Measurements from ENCODE around the gene ELFN1. TPM values are rescaled to one million over a fixed set of nuclear protein-coding genes. Genes with fewer than 3 reads are reported as not detected.

Gene ELFN1
- polyA plus RNA-seq, 1 donor (not counting 4 experiments of a cell fraction or from before 2014, with no cell fraction given), result 0.03 TPM

- no peaks in the 10 kb centered on the region for H3K36me3 ChIP-seq (ENCODE audit: control insufficient read depth in 2 of 2, extremely low read depth in 1 of 2, insufficient read depth in 2 of 2, low read length in 2 of 2)
- H3K79me2 ChIP-seq (ENCODE audit: control insufficient read depth, insufficient read depth, low read length), result no peaks in the 10 kb centered on the region
- dilution Hi-C loops (cut with MboI; ENCODE audit: extremely low pct_ligation_motif_present, low sequenced_read_pairs), result no loop called here
- no peak overlapping the region for H3K9ac ChIP-seq (ENCODE audit: control insufficient read depth, extremely low read depth, insufficient read depth, low read length)
- no peaks in the 10 kb centered on the region for H4K20me1 ChIP-seq (ENCODE audit: control insufficient read depth, extremely low read depth, insufficient read depth, low read length)
- H3K27ac ChIP-seq (ENCODE audit: control insufficient read depth, insufficient read depth, low read length), result no peak overlapping the region
- no peak overlapping the region for H3K4me3 ChIP-seq (ENCODE audit: control insufficient read depth in 2 of 3, extremely low read depth in 1 of 3, insufficient read depth in 2 of 3, low read depth in 1 of 3, low read length in 3 of 3)
- FAIRE-seq (no peak), DNase-seq (ENCODE audit: low read depth, low spot score) (no peak)
- TF ChIP-seq CTCF (optimal IDR thresholded peaks at IDR 0.05 in 1 of 3, IDR thresholded peaks at IDR 0.05 in 1 of 3, conservative IDR thresholded peaks at IDR 0.05 in 1 of 3; ENCODE audit: extremely low read depth in 1 of 3, insufficient read depth in 2 of 3, low read length in 3 of 3) (no peak), EZH2 (IDR thresholded peaks at IDR 0.05; ENCODE audit: low read length) (no peak)
- H2AFZ ChIP-seq (ENCODE audit: control insufficient read depth, low read length), result no peak overlapping the region
- H3K4me1 ChIP-seq (ENCODE audit: control insufficient read depth, extremely low read depth, insufficient read depth, low read length), result no peaks in the 10 kb centered on the region
- no peaks in the 10 kb centered on the region for H3K9me1 ChIP-seq (ENCODE audit: control insufficient read depth, extremely low read depth, insufficient read depth, low read length)
- peaks cover 10% of the 10 kb centered on the region for H3K27me3 ChIP-seq (ENCODE audit: control insufficient read depth, extremely low read depth, insufficient read depth, low read length)
- no peaks in the 10 kb centered on the region for H3K9me3 ChIP-seq (ENCODE audit: control insufficient read depth, low read depth, low read length)
- H3K4me2 ChIP-seq (ENCODE audit: control insufficient read depth, extremely low read depth, insufficient read depth, low read depth, low read length), result no peak overlapping the region
Observed at GRCh38 chr7:1679966-1680730, 10.1 kb downstream of the ELFN1 start.

- H3K27me3 ChIP-seq (ENCODE audit: control insufficient read depth, extremely low read depth, insufficient read depth, low read length), result peaks cover 3% of the 10 kb centered on the region
- no peaks in the 10 kb centered on the region for H3K79me2 ChIP-seq (ENCODE audit: control insufficient read depth, insufficient read depth, low read length)
- no peak overlapping the region for H3K27ac ChIP-seq (ENCODE audit: control insufficient read depth, insufficient read depth, low read length)
- no peak overlapping the region for H3K4me3 ChIP-seq (ENCODE audit: control insufficient read depth in 2 of 3, extremely low read depth in 1 of 3, insufficient read depth in 2 of 3, low read depth in 1 of 3, low read length in 3 of 3)
- no peaks in the 10 kb centered on the region for H3K9me3 ChIP-seq (ENCODE audit: control insufficient read depth, low read depth, low read length)
- DNase-seq (ENCODE audit: low read depth, low spot score), result no peak
- H2AFZ ChIP-seq (ENCODE audit: control insufficient read depth, low read length), result no peak overlapping the region
- H4K20me1 ChIP-seq (ENCODE audit: control insufficient read depth, extremely low read depth, insufficient read depth, low read length), result no peaks in the 10 kb centered on the region
- H3K4me1 ChIP-seq (ENCODE audit: control insufficient read depth, extremely low read depth, insufficient read depth, low read length), result no peaks in the 10 kb centered on the region
- H3K9me1 ChIP-seq (ENCODE audit: control insufficient read depth, extremely low read depth, insufficient read depth, low read length), result no peaks in the 10 kb centered on the region
- no peaks in the 10 kb centered on the region for H3K36me3 ChIP-seq (ENCODE audit: control insufficient read depth in 2 of 2, extremely low read depth in 1 of 2, insufficient read depth in 2 of 2, low read length in 2 of 2)
- no peak overlapping the region for H3K4me2 ChIP-seq (ENCODE audit: control insufficient read depth, extremely low read depth, insufficient read depth, low read depth, low read length)
- TF ChIP-seq CTCF (optimal IDR thresholded peaks at IDR 0.05 in 1 of 3, IDR thresholded peaks at IDR 0.05 in 1 of 3, conservative IDR thresholded peaks at IDR 0.05 in 1 of 3; ENCODE audit: extremely low read depth in 1 of 3, insufficient read depth in 2 of 3, low read length in 3 of 3), result no peak
- no peak for TF ChIP-seq EZH2 (IDR thresholded peaks at IDR 0.05; ENCODE audit: low read length)
- no peak for FAIRE-seq
- no peak overlapping the region for H3K9ac ChIP-seq (ENCODE audit: control insufficient read depth, extremely low read depth, insufficient read depth, low read length)
- dilution Hi-C loops (cut with MboI; ENCODE audit: extremely low pct_ligation_motif_present, low sequenced_read_pairs), result no loop called here
Observed at GRCh38 chr7:1681581-1681980, 11.5 kb downstream of the ELFN1 start.

Data from keratinocyte (primary cell).